HTR-8/SVneo (cell line): ENCODE measurements around the gene FOXE3.

Experiments used
- DNase-seq: peaks from one replicate; pipeline ENCODE4 v3.0.0; 2011; ENCODE audit warnings: low spot score, mixed read lengths; ENCODE audit not compliant: insufficient read length
- FAIRE-seq: peaks from 2 replicates; lab custom pipeline; 2011; peaks lifted over from hg19 to GRCh38; lab: Jason Lieb, UNC

The FOXE3 gene

GRCh38 chr1:47415728-47416318, at the start of gene FOXE3:
FOXE3 (plus strand) TSS chr1:47416285; CDS start chr1:47416316, 31 bp downstream.
- no peak for FAIRE-seq

GRCh38 chr1:47367651-47368050, 48.4 kb upstream of the FOXE3 start:
- no peak for DNase-seq
- no peak for FAIRE-seq

More at GRCh38 chr1:47415728-47416318, at the start of gene FOXE3:
- DNase-seq: no peak

- FAIRE-seq (no peak), DNase-seq (no peak)
Observed at GRCh38 chr1:47371016-47371517, 45.0 kb upstream of the FOXE3 start.

GRCh38 chr1:47374501-47374900, 41.6 kb upstream of the FOXE3 start:
- DNase-seq (no peak), FAIRE-seq (no peak)

- no peak for FAIRE-seq
Observed at GRCh38 chr1:47378147-47378546, 37.9 kb upstream of the FOXE3 start.

GRCh38 chr1:47380699-47381098, 35.4 kb upstream of the FOXE3 start:
- DNase-seq (no peak), FAIRE-seq (no peak)

More at GRCh38 chr1:47378147-47378546, 37.9 kb upstream of the FOXE3 start:
- no peak for DNase-seq

GRCh38 chr1:47382399-47382983, 33.6 kb upstream of the FOXE3 start:
- FAIRE-seq (no peak), DNase-seq (no peak)

- FAIRE-seq (no peak), DNase-seq (no peak)
Observed at GRCh38 chr1:47384083-47384482, 32.0 kb upstream of the FOXE3 start.

- DNase-seq: no peak
- FAIRE-seq: no peak
Observed at GRCh38 chr1:47385020-47385419, 31.1 kb upstream of the FOXE3 start.

- FAIRE-seq: no peak
Observed at GRCh38 chr1:47386268-47386667, 29.8 kb upstream of the FOXE3 start.

GRCh38 chr1:47388030-47388890, 27.8 kb upstream of the FOXE3 start:
- DNase-seq (no peak), FAIRE-seq (peak; percentile 16)

More at GRCh38 chr1:47386268-47386667, 29.8 kb upstream of the FOXE3 start:
- DNase-seq: no peak

GRCh38 chr1:47388891-47389238, 27.2 kb upstream of the FOXE3 start:
- peak; percentile 69 for DNase-seq
- FAIRE-seq: no peak

- DNase-seq (no peak), FAIRE-seq (no peak)
Observed at GRCh38 chr1:47389731-47390130, 26.4 kb upstream of the FOXE3 start.

GRCh38 chr1:47390843-47391242, 25.2 kb upstream of the FOXE3 start:
- DNase-seq (no peak), FAIRE-seq (no peak)

- FAIRE-seq (no peak), DNase-seq (no peak)
Observed at GRCh38 chr1:47393141-47393540, 22.9 kb upstream of the FOXE3 start.

- no peak for DNase-seq
- no peak for FAIRE-seq
Observed at GRCh38 chr1:47395433-47395832, 20.7 kb upstream of the FOXE3 start.

- no peak for DNase-seq
- no peak for FAIRE-seq
Observed at GRCh38 chr1:47396671-47397196, 19.4 kb upstream of the FOXE3 start.

GRCh38 chr1:47399138-47399845, 16.8 kb upstream of the FOXE3 start:
- no peak for DNase-seq
- FAIRE-seq: peak; percentile 31

- no peak for DNase-seq
- no peak for FAIRE-seq
Observed at GRCh38 chr1:47399846-47400155, 16.3 kb upstream of the FOXE3 start.

- FAIRE-seq (no peak), DNase-seq (no peak)
Observed at GRCh38 chr1:47401761-47402160, 14.3 kb upstream of the FOXE3 start.
